ENCODE results near the gene OSBP. TPM values are rescaled to one million over a fixed set of nuclear protein-coding genes. Genes with fewer than 3 reads are reported as not detected.
"Not testable (repeated sequence)": the region's sequence is repeated elsewhere in the genome, so short reads cannot be mapped to it uniquely, and the experiment has no call there.

The OSBP gene
- polyA plus RNA-seq, 3 donors from 2014 or later = 14.7 to 22.2 (median 19.0) TPM

- Mint-ChIP-seq H3K9me3 (no peaks in the 10 kb centered on the region), H3K27ac (no peak overlapping the region), H3K36me3 (no peaks in the 10 kb centered on the region), H3K4me1 (peaks cover 4 to 7% of the 10 kb centered on the region in 2 donors), H3K4me3 (no peak overlapping the region), H3K27me3 (ENCODE audit: low read depth in 3 of 3) (peaks cover 0 to 12% (median 9%) of the 10 kb centered on the region in 3 donors)
- DNase-seq = no peak
These were observed 70.8 kb downstream of the OSBP start for GRCh38 chr11:59544869-59545178.

GRCh38 chr11:59543713-59544112 lies 71.9 kb downstream of the OSBP start:
- H3K4me3 Mint-ChIP-seq; DNase-seq; H3K36me3 Mint-ChIP-seq; H3K9me3 Mint-ChIP-seq; H3K4me1 Mint-ChIP-seq; H3K27me3 Mint-ChIP-seq (ENCODE audit: low read depth in 3 of 3); H3K27ac Mint-ChIP-seq: not testable (repeated sequence)

- no peak overlapping the region for H3K4me3 Mint-ChIP-seq
These were observed 73.3 kb downstream of the OSBP start for GRCh38 chr11:59542142-59542810.

GRCh38 chr11:59534676-59535075 lies 80.9 kb downstream of the OSBP start:
- H3K4me1 Mint-ChIP-seq = peaks cover 12 to 21% of the 10 kb centered on the region in 2 donors
- no peak overlapping the region for H3K27ac Mint-ChIP-seq
- H3K36me3 Mint-ChIP-seq = no peaks in the 10 kb centered on the region
- H3K9me3 Mint-ChIP-seq = no peaks in the 10 kb centered on the region
- peaks cover 0 to 6% (median 2%) of the 10 kb centered on the region in 3 donors for H3K27me3 Mint-ChIP-seq (ENCODE audit: low read depth in 3 of 3)
- DNase-seq = no peak
- H3K4me3 Mint-ChIP-seq = no peak overlapping the region

More at GRCh38 chr11:59542142-59542810, 73.3 kb downstream of the OSBP start:
- DNase-seq = no peak
- Mint-ChIP-seq H3K27me3 (ENCODE audit: low read depth in 3 of 3) (peaks cover 1 to 7% (median 5%) of the 10 kb centered on the region in 3 donors), H3K4me1 (peaks cover 3 to 7% of the 10 kb centered on the region in 2 donors), H3K9me3 (no peaks in the 10 kb centered on the region), H3K27ac (no peak overlapping the region), H3K36me3 (no peaks in the 10 kb centered on the region)

- Mint-ChIP-seq H3K4me3 (no peak overlapping the region), H3K27me3 (ENCODE audit: low read depth in 3 of 3) (peaks cover 0 to 6% (median 0%) of the 10 kb centered on the region in 3 donors), H3K27ac (no peak overlapping the region), H3K4me1 (peaks cover 11 to 17% of the 10 kb centered on the region in 2 donors), H3K36me3 (no peaks in the 10 kb centered on the region), H3K9me3 (no peaks in the 10 kb centered on the region)
- no peak for DNase-seq
These were observed 83.0 kb downstream of the OSBP start for GRCh38 chr11:59532620-59533019.

GRCh38 chr11:59528711-59529110 lies 86.9 kb downstream of the OSBP start:
- DNase-seq = no peak
- no peak overlapping the region for H3K4me3 Mint-ChIP-seq
- H3K36me3 Mint-ChIP-seq = no peaks in the 10 kb centered on the region
- peaks cover 6 to 9% of the 10 kb centered on the region in 2 donors for H3K4me1 Mint-ChIP-seq
- no peak overlapping the region for H3K27ac Mint-ChIP-seq
- H3K9me3 Mint-ChIP-seq = no peaks in the 10 kb centered on the region
- H3K27me3 Mint-ChIP-seq (ENCODE audit: low read depth in 3 of 3) = peaks cover 1 to 4% (median 3%) of the 10 kb centered on the region in 3 donors

Other genes starting within 250 kb of the OSBP start
- gene OR5A2, start 189.4 kb downstream of the OSBP start, polyA plus RNA-seq = not detected
- not detected for gene OR5A1, start 179.3 kb downstream of the OSBP start, polyA plus RNA-seq
- not detected for gene OR4D6, start 158.8 kb downstream of the OSBP start, polyA plus RNA-seq
- gene OR4D10, start 142.5 kb downstream of the OSBP start, polyA plus RNA-seq = not detected
- gene OR4D11, start 112.2 kb downstream of the OSBP start, polyA plus RNA-seq = not detected
- not detected for gene OR4D9, start 104.2 kb downstream of the OSBP start, polyA plus RNA-seq
- gene PATL1, start 53.3 kb upstream of the OSBP start, polyA plus RNA-seq = 1 to 10 TPM; 2.2 to 6.2 (median 2.4) TPM
- gene OR10V1, start 98.1 kb upstream of the OSBP start, polyA plus RNA-seq = not detected
- gene STX3, start 139.6 kb upstream of the OSBP start, polyA plus RNA-seq = 1 to 10 TPM; 3.1 to 9.6 (median 7.0) TPM
- gene MRPL16, start 195.0 kb upstream of the OSBP start, polyA plus RNA-seq = 10 to 100 TPM; 64.1 to 77.5 (median 68.7) TPM
- gene CBLIF, start 229.7 kb upstream of the OSBP start, polyA plus RNA-seq = not detected